Duodenal mucosa (tissue), 2 donors: ENCODE results near the gene ADCY5.

ENCODE experiments used
- H3K27ac ChIP-seq: one replicate; pipeline ENCODE4 v1.7.0; 2013; ENCODE audit warnings: low read depth, low read length
- H3K27me3 ChIP-seq, 2 donors: one replicate each; pipeline ENCODE4 v1.7.0; 2013; ENCODE audit warnings: low read length in 2 of 2, control low read depth in 1 of 2; ENCODE audit not compliant: insufficient read depth in 2 of 2, control insufficient read depth in 1 of 2
- H3K36me3 ChIP-seq, 2 donors: one replicate each; pipeline ENCODE4 v1.7.0; 2013; ENCODE audit warnings: low read length in 2 of 2, control low read depth in 1 of 2; ENCODE audit not compliant: insufficient read depth in 2 of 2, control insufficient read depth in 1 of 2
- H3K4me1 ChIP-seq, 2 donors: one replicate each; pipeline ENCODE4 v1.7.0; 2013; ENCODE audit warnings: low read length in 2 of 2, control low read depth in 1 of 2; ENCODE audit not compliant: insufficient read depth in 2 of 2, control insufficient read depth in 1 of 2
- H3K4me3 ChIP-seq, 2 donors: one replicate each; pipeline ENCODE4 v1.7.0; 2013; ENCODE audit warnings: low read length in 2 of 2, low read depth in 1 of 2
- H3K9ac ChIP-seq, 2 donors: one replicate each; pipeline ENCODE4 v1.7.0; 2013; ENCODE audit warnings: low read length in 2 of 2, low read depth in 1 of 2
- H3K9me3 ChIP-seq, 2 donors: one replicate each; pipeline ENCODE4 v1.7.0; 2013; ENCODE audit warnings: low read length in 2 of 2, control low read depth in 1 of 2; ENCODE audit not compliant: control insufficient read depth in 1 of 2

The ADCY5 gene

GRCh38 chr3:123284399-123285010 is 164.4 kb downstream of the ADCY5 start:
- Histone ChIP-seq H3K4me3 (no peak overlapping the region), H3K27ac (no peak overlapping the region), H3K36me3 (no peaks in the 10 kb centered on the region), H3K9ac (no peak overlapping the region), H3K9me3 (no peaks in the 10 kb centered on the region), H3K27me3 (no peaks in the 10 kb centered on the region), H3K4me1 (no peaks in the 10 kb centered on the region)

DNA sequence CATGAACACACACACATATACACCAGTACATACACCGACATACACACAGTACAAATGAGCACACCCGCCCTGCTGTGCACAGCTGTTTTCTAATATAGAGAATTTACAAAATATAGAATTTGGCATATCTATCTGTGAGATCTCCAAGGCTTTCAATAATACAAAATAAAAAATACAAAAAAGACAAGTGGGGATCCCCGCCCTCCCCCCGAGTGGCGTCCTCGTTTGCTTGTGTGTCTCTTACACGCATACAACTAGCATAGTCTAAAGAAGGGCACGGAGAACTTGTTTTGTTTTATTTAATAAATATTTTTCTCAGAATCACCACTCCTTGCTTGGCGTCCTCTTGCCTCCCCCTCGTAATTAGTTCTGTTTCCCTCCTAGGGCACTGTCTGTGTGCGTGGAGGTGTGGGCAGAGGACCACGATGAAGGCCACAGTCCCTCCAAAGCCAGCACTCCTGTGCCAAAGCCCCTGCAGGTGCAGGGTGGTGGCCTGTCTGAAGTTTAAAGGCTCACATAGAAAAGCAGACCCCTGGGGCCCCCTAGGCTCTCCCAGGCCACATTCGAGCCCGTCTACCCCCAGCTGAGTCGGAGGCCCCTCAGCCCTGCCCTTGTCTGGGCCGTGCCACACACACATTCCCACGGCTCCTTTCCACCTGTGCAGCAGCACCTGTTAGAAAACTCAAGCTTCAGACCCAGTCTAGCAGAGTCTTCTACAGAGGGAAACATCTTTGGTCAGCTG is 165.1 kb downstream of the ADCY5 start:
- no peak overlapping the region for H3K9ac ChIP-seq
- no peaks in the 10 kb centered on the region for H3K9me3 ChIP-seq
- H3K27me3 ChIP-seq: no peaks in the 10 kb centered on the region
- no peaks in the 10 kb centered on the region for H3K4me1 ChIP-seq
- H3K27ac ChIP-seq: no peak overlapping the region
- H3K4me3 ChIP-seq: no peak overlapping the region
- H3K36me3 ChIP-seq: no peaks in the 10 kb centered on the region

GRCh38 chr3:123283074-123283473 is 165.8 kb downstream of the ADCY5 start:
- Histone ChIP-seq H3K4me3 (no peak overlapping the region), H3K27me3 (no peaks in the 10 kb centered on the region), H3K4me1 (no peaks in the 10 kb centered on the region), H3K36me3 (no peaks in the 10 kb centered on the region), H3K9me3 (no peaks in the 10 kb centered on the region), H3K27ac (no peak overlapping the region), H3K9ac (no peak overlapping the region)

- Histone ChIP-seq H3K9me3 (no peaks in the 10 kb centered on the region), H3K36me3 (no peaks in the 10 kb centered on the region), H3K27me3 (no peaks in the 10 kb centered on the region), H3K27ac (no peak overlapping the region), H3K9ac (no peak overlapping the region), H3K4me1 (no peaks in the 10 kb centered on the region), H3K4me3 (no peak overlapping the region)
Measured at GRCh38 chr3:123282461-123282860, 166.4 kb downstream of the ADCY5 start.

GRCh38 chr3:123281929-123282328 is 167.0 kb downstream of the ADCY5 start:
- H3K9ac ChIP-seq: no peak overlapping the region
- H3K27ac ChIP-seq: no peak overlapping the region
- H3K9me3 ChIP-seq: no peaks in the 10 kb centered on the region
- no peaks in the 10 kb centered on the region for H3K36me3 ChIP-seq
- H3K4me3 ChIP-seq: no peak overlapping the region
- H3K27me3 ChIP-seq: no peaks in the 10 kb centered on the region
- H3K4me1 ChIP-seq: no peaks in the 10 kb centered on the region

DNA sequence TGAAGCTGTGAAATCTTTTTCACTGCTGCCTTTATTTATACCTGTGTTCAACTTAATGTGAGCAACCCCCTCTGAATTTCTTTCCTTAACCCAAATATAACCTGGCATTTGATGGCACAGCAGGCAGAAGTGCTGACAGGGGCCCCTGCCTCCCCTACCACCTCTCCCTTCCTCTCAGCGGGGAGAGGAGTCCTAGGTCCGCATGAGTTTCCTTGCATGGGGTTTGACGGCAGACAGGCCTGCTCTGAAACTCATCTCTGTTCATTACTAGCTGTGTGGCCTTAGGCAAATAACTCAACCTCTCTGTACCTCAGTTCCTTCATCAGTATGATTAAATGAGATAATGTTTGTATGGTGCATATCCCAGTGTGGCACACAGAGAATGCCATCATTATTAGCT is 167.5 kb downstream of the ADCY5 start:
- H3K9ac ChIP-seq: no peak overlapping the region
- H3K27me3 ChIP-seq: no peaks in the 10 kb centered on the region
- H3K4me1 ChIP-seq: no peaks in the 10 kb centered on the region
- no peaks in the 10 kb centered on the region for H3K9me3 ChIP-seq
- H3K36me3 ChIP-seq: no peaks in the 10 kb centered on the region
- no peak overlapping the region for H3K27ac ChIP-seq
- H3K4me3 ChIP-seq: no peak overlapping the region

- H3K4me1 ChIP-seq: no peaks in the 10 kb centered on the region
- H3K4me3 ChIP-seq: no peak overlapping the region
- H3K36me3 ChIP-seq: no peaks in the 10 kb centered on the region
- no peaks in the 10 kb centered on the region for H3K27me3 ChIP-seq
- H3K27ac ChIP-seq: no peak overlapping the region
- H3K9ac ChIP-seq: no peak overlapping the region
- H3K9me3 ChIP-seq: no peaks in the 10 kb centered on the region
Measured at GRCh38 chr3:123279121-123279520, 169.8 kb downstream of the ADCY5 start.

GRCh38 chr3:123278446-123278845 is 170.4 kb downstream of the ADCY5 start:
- Histone ChIP-seq H3K4me3 (no peak overlapping the region), H3K27ac (no peak overlapping the region), H3K27me3 (no peaks in the 10 kb centered on the region), H3K4me1 (no peaks in the 10 kb centered on the region), H3K36me3 (no peaks in the 10 kb centered on the region), H3K9ac (no peak overlapping the region), H3K9me3 (no peaks in the 10 kb centered on the region)

DNA sequence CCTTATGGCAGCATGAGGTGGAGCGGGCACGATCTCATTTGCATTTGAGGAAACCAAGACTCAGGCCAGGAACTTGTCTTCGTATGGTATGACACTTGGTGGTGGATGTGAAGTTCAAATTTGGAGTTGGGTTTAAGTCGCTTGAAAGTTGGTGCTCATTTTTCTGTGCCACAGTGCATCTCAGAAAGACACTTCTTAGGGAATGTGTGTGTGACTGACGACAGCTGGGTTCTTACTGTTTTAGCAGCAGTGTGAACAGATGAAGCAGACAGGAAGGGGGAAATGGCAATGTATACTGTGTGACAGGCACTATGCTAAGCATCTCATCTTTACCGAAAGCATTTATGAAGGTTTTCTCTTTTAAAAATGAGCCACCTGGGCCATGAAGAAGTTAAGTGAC is 171.8 kb downstream of the ADCY5 start:
- Histone ChIP-seq H3K9ac (no peak overlapping the region), H3K9me3 (no peaks in the 10 kb centered on the region), H3K36me3 (no peaks in the 10 kb centered on the region), H3K27me3 (no peaks in the 10 kb centered on the region), H3K27ac (no peak overlapping the region), H3K4me1 (no peaks in the 10 kb centered on the region), H3K4me3 (no peak overlapping the region)

DNA sequence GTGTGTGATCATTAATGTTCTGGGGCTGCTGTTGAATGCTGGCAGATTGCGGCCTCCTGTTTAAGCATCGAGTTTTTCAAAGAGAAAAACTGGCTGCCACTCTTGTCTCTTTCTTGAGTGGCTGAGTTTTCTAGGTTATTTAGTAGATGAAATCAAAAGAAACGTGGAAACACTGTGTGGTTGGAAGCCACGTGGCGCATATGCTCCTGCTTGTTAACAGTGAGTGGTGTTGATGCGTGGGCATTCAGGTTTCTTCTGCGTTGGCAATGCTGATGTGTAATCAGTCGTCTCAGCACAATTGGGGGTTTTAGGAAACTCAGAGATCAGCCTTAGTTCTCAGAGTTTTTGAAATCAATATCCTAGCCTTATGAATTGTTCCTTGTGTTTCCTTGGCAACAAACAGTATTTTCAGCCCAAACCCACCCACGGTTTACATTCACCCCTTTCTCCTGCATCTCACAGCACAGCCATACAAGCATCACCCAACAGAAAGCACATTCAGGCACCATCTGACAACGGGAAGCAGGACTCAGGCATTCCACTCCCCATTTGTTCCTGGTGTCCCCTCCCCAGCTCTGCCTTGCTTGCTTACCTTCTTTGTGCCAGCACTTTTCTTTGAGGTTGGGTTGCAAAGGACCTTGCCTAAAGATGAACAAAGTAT is 172.4 kb downstream of the ADCY5 start:
- H3K36me3 ChIP-seq: peaks cover 0 to 5% of the 10 kb centered on the region in 2 donors
- H3K4me1 ChIP-seq: no peaks in the 10 kb centered on the region
- H3K4me3 ChIP-seq: no peak overlapping the region
- no peaks in the 10 kb centered on the region for H3K9me3 ChIP-seq
- H3K27ac ChIP-seq: no peak overlapping the region
- H3K27me3 ChIP-seq: no peaks in the 10 kb centered on the region
- H3K9ac ChIP-seq: no peak overlapping the region
